Measurements from ENCODE around the gene SHD.

SHD gene

GRCh38 chr19:4304538-4305256, 25.6 kb downstream of the SHD start, which contains the start of gene FSD1:
Gene FSD1 (plus strand): TSS chr19:4304598. CDS start chr19:4304747, 149 bp downstream.
- H3K27ac ChIP-seq (ENCODE audit: low read length): no peak within 1 kb of the TSS

GRCh38 chr19:4305257-4305612, 26.2 kb downstream of the SHD start:
- Histone ChIP-seq H3K27me3 (ENCODE audit: insufficient read depth, low read length) (no peaks in the 10 kb centered on the region), H3K4me1 (ENCODE audit: insufficient read depth, low read length) (0 out of 2 replicates have a peak, but pooled peaks cover 2% of the 10 kb centered on the region), H3K4me3 (ENCODE audit: low read length) (peak overlapping the region; percentile 40; the same call in 1 of the 2 replicates)

More at GRCh38 chr19:4304538-4305256, 25.6 kb downstream of the SHD start, which contains the start of gene FSD1:
- peak within 1 kb of the TSS; percentile 44 for H3K4me3 ChIP-seq (ENCODE audit: low read length)
- no peaks in the 10 kb centered on the region for H3K27me3 ChIP-seq (ENCODE audit: insufficient read depth, low read length)
- 0 out of 2 replicates have a peak, but pooled peaks cover 2% of the 10 kb centered on the region for H3K4me1 ChIP-seq (ENCODE audit: insufficient read depth, low read length)
- H3K9me3 ChIP-seq (ENCODE audit: insufficient read depth, low read depth, low read length): no peaks in the 10 kb centered on the region
- H3K9ac ChIP-seq (ENCODE audit: low read depth, low read length): no peak within 1 kb of the TSS
- peaks cover 17% of the 10 kb centered on the region for H3K36me3 ChIP-seq (ENCODE audit: insufficient read depth, low read depth, low read length)

GRCh38 chr19:4305659-4306058, 26.6 kb downstream of the SHD start:
- Histone ChIP-seq H3K9ac (ENCODE audit: low read depth, low read length) (no peak overlapping the region), H3K36me3 (ENCODE audit: insufficient read depth, low read depth, low read length) (peaks cover 24% of the 10 kb centered on the region), H3K4me3 (ENCODE audit: low read length) (no peak overlapping the region)

More at GRCh38 chr19:4305257-4305612, 26.2 kb downstream of the SHD start:
- peaks cover 20% of the 10 kb centered on the region for H3K36me3 ChIP-seq (ENCODE audit: insufficient read depth, low read depth, low read length)
- no peak overlapping the region for H3K9ac ChIP-seq (ENCODE audit: low read depth, low read length)
- no peaks in the 10 kb centered on the region for H3K9me3 ChIP-seq (ENCODE audit: insufficient read depth, low read depth, low read length)
- H3K27ac ChIP-seq (ENCODE audit: low read length): no peak overlapping the region

GRCh38 chr19:4310247-4311121, 31.4 kb downstream of the SHD start:
- Histone ChIP-seq H3K9ac (ENCODE audit: low read depth, low read length) (no peak overlapping the region), H3K4me3 (ENCODE audit: low read length) (no peak overlapping the region), H3K4me1 (ENCODE audit: insufficient read depth, low read length) (no peaks in the 10 kb centered on the region), H3K27me3 (ENCODE audit: insufficient read depth, low read length) (no peaks in the 10 kb centered on the region), H3K9me3 (ENCODE audit: insufficient read depth, low read depth, low read length) (no peaks in the 10 kb centered on the region), H3K36me3 (ENCODE audit: insufficient read depth, low read depth, low read length) (peaks cover 43% of the 10 kb centered on the region), H3K27ac (ENCODE audit: low read length) (no peak overlapping the region)

More at GRCh38 chr19:4305659-4306058, 26.6 kb downstream of the SHD start:
- no peak overlapping the region for H3K27ac ChIP-seq (ENCODE audit: low read length)
- H3K9me3 ChIP-seq (ENCODE audit: insufficient read depth, low read depth, low read length): no peaks in the 10 kb centered on the region
- 0 out of 2 replicates have a peak, but pooled peaks cover 2% of the 10 kb centered on the region for H3K4me1 ChIP-seq (ENCODE audit: insufficient read depth, low read length)
- no peaks in the 10 kb centered on the region for H3K27me3 ChIP-seq (ENCODE audit: insufficient read depth, low read length)

- Histone ChIP-seq H3K4me3 (ENCODE audit: low read length) (no peak overlapping the region), H3K4me1 (ENCODE audit: insufficient read depth, low read length) (no peaks in the 10 kb centered on the region), H3K27me3 (ENCODE audit: insufficient read depth, low read length) (no peaks in the 10 kb centered on the region), H3K9me3 (ENCODE audit: insufficient read depth, low read depth, low read length) (0 out of 2 replicates have a peak, but pooled peaks cover 3% of the 10 kb centered on the region), H3K36me3 (ENCODE audit: insufficient read depth, low read depth, low read length) (peaks cover 49% of the 10 kb centered on the region), H3K27ac (ENCODE audit: low read length) (no peak overlapping the region), H3K9ac (ENCODE audit: low read depth, low read length) (no peak overlapping the region)
These were observed 34.9 kb downstream of the SHD start for GRCh38 chr19:4313847-4314490.

GRCh38 chr19:4316956-4317355, 37.9 kb downstream of the SHD start:
- Histone ChIP-seq H3K27me3 (ENCODE audit: insufficient read depth, low read length) (no peaks in the 10 kb centered on the region), H3K9me3 (ENCODE audit: insufficient read depth, low read depth, low read length) (peaks cover 20% of the 10 kb centered on the region), H3K36me3 (ENCODE audit: insufficient read depth, low read depth, low read length) (peaks cover 29% of the 10 kb centered on the region; the same call in 1 of the 2 replicates), H3K9ac (ENCODE audit: low read depth, low read length) (no peak overlapping the region), H3K27ac (ENCODE audit: low read length) (no peak overlapping the region), H3K4me1 (ENCODE audit: insufficient read depth, low read length) (no peaks in the 10 kb centered on the region), H3K4me3 (ENCODE audit: low read length) (no peak overlapping the region)

- Histone ChIP-seq H3K36me3 (ENCODE audit: insufficient read depth, low read depth, low read length) (peaks cover 29% of the 10 kb centered on the region; the same call in 1 of the 2 replicates), H3K9ac (ENCODE audit: low read depth, low read length) (no peak overlapping the region), H3K9me3 (ENCODE audit: insufficient read depth, low read depth, low read length) (peaks cover 20% of the 10 kb centered on the region), H3K27ac (ENCODE audit: low read length) (no peak overlapping the region), H3K4me3 (ENCODE audit: low read length) (no peak overlapping the region), H3K4me1 (ENCODE audit: insufficient read depth, low read length) (no peaks in the 10 kb centered on the region), H3K27me3 (ENCODE audit: insufficient read depth, low read length) (no peaks in the 10 kb centered on the region)
These were observed 39.4 kb downstream of the SHD start for GRCh38 chr19:4318460-4318859.

- no peak overlapping the region for H3K9ac ChIP-seq (ENCODE audit: low read depth, low read length)
- peaks cover 26% of the 10 kb centered on the region; the same call in 1 of the 2 replicates for H3K36me3 ChIP-seq (ENCODE audit: insufficient read depth, low read depth, low read length)
These were observed 40.1 kb downstream of the SHD start for GRCh38 chr19:4319067-4319718.

GRCh38 chr19:4320419-4320818, 41.4 kb downstream of the SHD start:
- H3K4me3 ChIP-seq (ENCODE audit: low read length): no peak overlapping the region
- H3K36me3 ChIP-seq (ENCODE audit: insufficient read depth, low read depth, low read length): peaks cover 21% of the 10 kb centered on the region; the same call in 1 of the 2 replicates
- peaks cover 20% of the 10 kb centered on the region for H3K9me3 ChIP-seq (ENCODE audit: insufficient read depth, low read depth, low read length)

More at GRCh38 chr19:4319067-4319718, 40.1 kb downstream of the SHD start:
- Histone ChIP-seq H3K4me1 (ENCODE audit: insufficient read depth, low read length) (no peaks in the 10 kb centered on the region), H3K4me3 (ENCODE audit: low read length) (no peak overlapping the region), H3K27me3 (ENCODE audit: insufficient read depth, low read length) (no peaks in the 10 kb centered on the region), H3K9me3 (ENCODE audit: insufficient read depth, low read depth, low read length) (peaks cover 20% of the 10 kb centered on the region), H3K27ac (ENCODE audit: low read length) (no peak overlapping the region)

GRCh38 chr19:4322942-4323665, 44.0 kb downstream of the SHD start:
- no peak overlapping the region for H3K4me3 ChIP-seq (ENCODE audit: low read length)
- H3K4me1 ChIP-seq (ENCODE audit: insufficient read depth, low read length): 0 out of 2 replicates have a peak, but pooled peaks cover 2% of the 10 kb centered on the region
- H3K36me3 ChIP-seq (ENCODE audit: insufficient read depth, low read depth, low read length): peaks cover 11% of the 10 kb centered on the region; the same call in 1 of the 2 replicates
- no peaks in the 10 kb centered on the region for H3K27me3 ChIP-seq (ENCODE audit: insufficient read depth, low read length)
- peaks cover 20% of the 10 kb centered on the region for H3K9me3 ChIP-seq (ENCODE audit: insufficient read depth, low read depth, low read length)
- H3K9ac ChIP-seq (ENCODE audit: low read depth, low read length): no peak overlapping the region
- no peak overlapping the region for H3K27ac ChIP-seq (ENCODE audit: low read length)

More at GRCh38 chr19:4320419-4320818, 41.4 kb downstream of the SHD start:
- Histone ChIP-seq H3K27ac (ENCODE audit: low read length) (no peak overlapping the region), H3K4me1 (ENCODE audit: insufficient read depth, low read length) (no peaks in the 10 kb centered on the region), H3K27me3 (ENCODE audit: insufficient read depth, low read length) (no peaks in the 10 kb centered on the region), H3K9ac (ENCODE audit: low read depth, low read length) (no peak overlapping the region)

Measured in iPS-20b (cell line).